ENCODE measurements around the gene ABHD16B.

The ABHD16B gene

DNA sequence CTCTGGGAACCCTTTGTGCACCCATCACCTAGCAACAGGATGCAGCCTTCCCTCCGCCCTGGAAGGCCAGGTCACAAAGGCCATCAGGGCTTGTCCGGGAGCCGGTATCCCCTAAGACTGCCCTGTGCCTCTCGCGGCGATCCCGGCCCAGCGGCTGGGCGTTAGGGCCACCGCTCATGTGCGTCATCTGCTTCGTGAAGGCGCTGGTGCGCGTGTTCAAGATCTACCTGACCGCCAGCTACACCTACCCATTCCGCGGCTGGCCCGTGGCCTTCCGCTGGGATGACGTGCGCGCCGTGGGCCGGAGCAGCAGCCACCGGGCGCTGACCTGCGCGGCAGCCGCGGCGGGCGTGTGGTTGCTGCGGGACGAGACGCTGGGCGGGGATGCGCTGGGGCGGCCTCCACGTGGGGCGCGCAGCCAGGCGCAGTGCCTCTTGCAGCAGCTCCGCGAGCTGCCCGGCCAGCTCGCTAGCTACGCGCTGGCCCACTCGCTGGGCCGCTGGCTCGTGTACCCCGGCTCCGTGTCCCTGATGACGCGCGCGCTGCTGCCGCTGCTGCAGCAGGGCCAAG lies at the start of gene ABHD16B:
TSS of gene ABHD16B (plus strand) at position 134 of the 570 bp plus-strand sequence. CDS start at position 177, 43 bp downstream.
- no peak for DNase-seq (ENCODE audit: low read depth in 2 of 2, low spot score in 1 of 2)

- DNase-seq (ENCODE audit: low read depth in 2 of 2, low spot score in 1 of 2) = no peak
Measured at GRCh38 chr20:63814891-63815614, 46.2 kb upstream of the ABHD16B start.

- no peak for DNase-seq (ENCODE audit: low read depth in 2 of 2, low spot score in 1 of 2)
Measured at GRCh38 chr20:63815615-63816253, 45.6 kb upstream of the ABHD16B start.

- DNase-seq (ENCODE audit: low read depth in 2 of 2, low spot score in 1 of 2) = no peak
Measured at GRCh38 chr20:63819224-63819921, 41.9 kb upstream of the ABHD16B start.

GRCh38 chr20:63821811-63822210 lies 39.5 kb upstream of the ABHD16B start:
- no peak for DNase-seq (ENCODE audit: low read depth in 2 of 2, low spot score in 1 of 2)

DNA sequence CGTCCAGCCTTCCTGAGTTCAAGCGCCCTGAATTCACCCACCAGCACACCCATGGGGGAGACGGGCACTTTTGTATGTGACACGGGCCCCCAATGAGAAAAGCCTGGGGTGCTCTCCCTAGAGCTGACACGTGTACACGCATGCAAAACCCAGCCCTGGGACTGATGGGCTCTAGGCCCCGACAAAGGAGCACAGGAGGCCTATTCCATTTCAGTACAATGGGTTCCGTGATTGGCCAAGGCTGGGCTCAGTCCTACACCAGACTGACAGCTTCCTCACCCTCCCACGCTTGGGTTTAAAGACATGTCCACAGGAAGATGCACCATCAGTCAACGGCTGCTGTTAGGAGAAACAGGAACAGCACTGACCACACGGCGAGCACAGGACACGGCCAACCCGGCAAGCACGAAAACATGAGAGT lies 39.0 kb upstream of the ABHD16B start:
- no peak for DNase-seq (ENCODE audit: low read depth in 2 of 2, low spot score in 1 of 2)

- DNase-seq (ENCODE audit: low read depth in 2 of 2, low spot score in 1 of 2) = no peak
Measured at GRCh38 chr20:63823691-63824311, 37.5 kb upstream of the ABHD16B start.

DNA sequence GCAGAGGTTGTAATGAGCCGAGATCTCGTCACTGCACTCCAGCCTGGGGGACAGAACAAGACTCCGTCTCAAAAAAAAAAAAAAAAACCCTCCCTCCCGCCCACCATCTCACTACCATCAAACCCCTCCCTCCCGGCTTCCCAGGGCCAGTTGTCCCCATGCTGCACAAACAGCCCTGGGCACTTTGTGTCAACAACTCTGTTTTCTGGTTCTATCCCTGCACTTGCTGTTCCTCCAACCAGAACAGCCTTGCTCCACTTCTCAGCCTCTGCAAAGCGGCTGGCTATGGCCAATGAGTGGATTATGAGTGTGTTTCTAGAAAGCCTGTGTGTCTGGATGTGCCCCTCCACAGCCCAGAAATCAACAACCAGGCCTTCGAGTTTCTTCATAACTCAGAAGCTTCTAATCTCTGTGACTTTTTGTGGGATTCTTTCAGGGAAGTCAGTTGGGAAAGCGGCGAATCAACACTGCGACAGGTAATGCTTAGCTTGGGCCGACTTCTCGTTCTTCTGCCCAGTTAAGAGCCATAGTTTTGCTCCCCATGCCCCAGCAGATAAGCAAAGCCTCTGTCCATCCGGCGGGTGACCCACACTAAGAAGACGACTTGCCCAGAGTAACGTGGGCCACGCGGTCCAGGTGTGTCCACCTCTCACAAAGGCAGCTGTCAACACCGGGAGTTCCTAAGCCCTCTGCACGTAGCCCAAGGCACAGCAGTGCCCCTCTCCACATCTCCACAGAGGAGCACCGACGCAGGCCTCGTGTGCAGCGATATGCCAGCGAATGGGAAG lies 35.8 kb upstream of the ABHD16B start:
- no peak for DNase-seq (ENCODE audit: low read depth in 2 of 2, low spot score in 1 of 2)

DNA sequence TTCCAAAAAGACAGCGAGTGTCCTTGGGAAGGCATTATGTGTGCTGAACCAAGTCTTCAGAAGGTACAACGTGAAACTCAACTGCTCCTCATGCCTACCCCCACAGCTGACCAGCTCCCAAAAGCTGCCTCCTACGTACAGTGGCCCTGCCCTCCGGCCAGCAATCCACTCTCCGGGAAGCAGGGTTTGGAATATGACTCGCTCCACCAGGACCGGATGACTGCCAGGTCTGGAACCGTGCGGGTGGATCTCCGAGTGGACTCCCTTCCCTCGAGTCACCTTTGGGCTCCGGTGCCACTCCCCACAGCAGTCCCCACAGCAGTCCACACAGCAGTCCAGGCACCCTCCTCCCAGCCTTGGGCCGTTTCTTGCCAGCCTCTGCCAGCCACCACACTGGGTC lies 34.5 kb upstream of the ABHD16B start:
- DNase-seq (ENCODE audit: low read depth in 2 of 2, low spot score in 1 of 2) = no peak

DNA sequence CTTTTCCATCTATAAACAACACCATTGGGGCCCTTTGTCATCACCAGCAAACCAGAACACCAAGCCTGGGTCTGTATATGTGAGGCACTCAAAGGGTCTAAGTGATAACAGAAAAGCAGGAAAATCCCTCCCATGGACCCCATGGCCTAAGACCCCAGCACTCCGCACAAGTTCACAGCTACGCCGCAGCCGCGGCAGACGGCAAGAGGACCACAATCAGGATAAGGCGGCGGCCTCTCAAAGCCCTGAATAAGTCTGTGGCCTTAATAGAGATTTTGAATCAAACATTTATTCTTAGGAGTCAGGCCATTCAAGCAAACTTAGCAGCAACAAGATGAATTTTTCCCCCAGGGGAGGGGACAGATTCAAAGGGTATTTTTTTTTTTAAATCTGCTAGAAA lies 33.2 kb upstream of the ABHD16B start:
- DNase-seq (ENCODE audit: low read depth in 2 of 2, low spot score in 1 of 2) = no peak

DNA sequence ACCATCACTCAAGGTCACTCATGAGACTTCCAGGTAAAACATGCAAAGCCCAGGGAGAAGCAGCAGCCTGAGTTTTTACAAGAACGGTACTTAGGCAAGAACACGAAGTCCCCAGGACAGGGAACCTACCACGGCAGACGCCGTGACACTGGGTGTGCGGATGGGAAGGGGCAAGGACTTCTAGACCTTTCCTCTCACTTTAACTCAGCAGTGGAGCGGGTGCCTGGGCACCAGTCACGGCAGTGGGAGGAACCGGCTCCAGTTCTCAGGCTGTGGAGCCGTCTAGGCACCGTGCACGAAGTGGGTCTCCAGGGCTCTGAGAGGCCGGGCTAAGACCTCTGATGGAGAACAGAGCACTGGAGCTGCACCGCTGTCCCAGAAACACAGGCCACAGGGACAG lies 32.8 kb upstream of the ABHD16B start:
- DNase-seq (ENCODE audit: low read depth in 2 of 2, low spot score in 1 of 2) = no peak

- DNase-seq (ENCODE audit: low read depth in 2 of 2, low spot score in 1 of 2) = no peak
Measured at GRCh38 chr20:63828951-63829350, 32.3 kb upstream of the ABHD16B start.

DNA sequence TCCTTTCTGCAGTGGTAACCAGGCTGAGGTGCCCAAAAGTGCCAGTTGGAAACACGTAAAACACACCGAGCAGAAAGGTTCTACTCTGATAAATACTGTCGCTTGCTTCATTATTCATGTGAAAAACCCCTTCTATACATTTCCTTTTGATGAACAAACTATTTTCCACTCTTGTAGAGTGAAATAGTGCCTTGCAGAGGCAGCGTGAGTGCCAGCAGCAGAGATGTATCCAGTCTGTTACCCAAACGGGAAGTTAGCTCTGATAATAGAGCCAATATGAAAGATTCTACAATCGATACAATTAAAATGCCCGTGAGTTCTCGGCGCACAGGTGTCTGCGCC lies 31.7 kb upstream of the ABHD16B start:
- no peak for DNase-seq (ENCODE audit: low read depth in 2 of 2, low spot score in 1 of 2)

DNA sequence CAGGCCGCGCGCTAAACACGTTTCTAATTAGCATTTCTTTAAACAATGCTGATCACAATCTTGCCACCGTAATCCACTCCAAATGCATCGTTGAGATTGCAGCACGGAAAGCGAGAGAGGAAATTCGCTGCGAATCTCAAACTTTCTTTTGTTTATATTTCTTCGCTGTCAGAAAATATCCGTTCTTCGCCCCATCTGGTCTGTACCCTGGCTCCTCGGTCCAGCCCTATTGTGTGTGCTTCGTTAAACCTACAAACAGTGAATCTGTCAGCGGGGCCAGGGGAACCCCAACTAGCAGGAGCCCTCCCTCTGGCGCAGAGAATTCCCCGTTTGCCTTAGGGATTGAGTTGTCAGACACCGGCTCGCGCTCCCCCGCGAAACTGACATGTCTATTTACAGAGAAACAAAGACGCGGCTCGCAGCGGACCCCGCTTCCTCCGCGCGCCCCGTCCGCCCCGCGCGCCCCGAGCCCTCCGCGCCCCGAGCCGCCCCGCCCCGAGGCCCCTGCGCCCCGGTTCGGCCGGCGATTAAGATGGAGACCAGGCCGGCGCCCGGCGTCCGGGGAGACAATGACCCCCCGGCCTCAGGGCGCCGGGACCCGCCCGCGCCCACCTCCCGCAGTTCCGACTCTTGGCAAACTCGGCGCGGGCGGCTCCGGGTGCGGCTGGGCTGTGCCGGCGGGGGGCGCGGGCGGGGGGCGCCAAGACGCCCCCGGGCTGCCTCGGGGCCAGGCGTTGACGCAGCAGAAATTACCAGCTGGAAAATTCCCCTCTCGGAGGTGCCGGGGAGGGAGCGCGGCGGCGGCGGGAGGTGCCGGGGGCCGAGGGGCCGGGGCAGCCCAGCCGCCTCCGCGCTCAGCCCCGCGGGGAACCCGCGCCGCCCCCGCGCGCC lies 31.1 kb upstream of the ABHD16B start:
- DNase-seq (ENCODE audit: low read depth in 2 of 2, low spot score in 1 of 2) = no peak

- no peak for DNase-seq (ENCODE audit: low read depth in 2 of 2, low spot score in 1 of 2)
Measured at GRCh38 chr20:63830841-63831588, 30.3 kb upstream of the ABHD16B start, which contains the start of gene ZBTB46. TSS of gene ZBTB46 (minus strand) at chr20:63831264. CDS start at chr20:63790757, 40,507 bp downstream.

DNA sequence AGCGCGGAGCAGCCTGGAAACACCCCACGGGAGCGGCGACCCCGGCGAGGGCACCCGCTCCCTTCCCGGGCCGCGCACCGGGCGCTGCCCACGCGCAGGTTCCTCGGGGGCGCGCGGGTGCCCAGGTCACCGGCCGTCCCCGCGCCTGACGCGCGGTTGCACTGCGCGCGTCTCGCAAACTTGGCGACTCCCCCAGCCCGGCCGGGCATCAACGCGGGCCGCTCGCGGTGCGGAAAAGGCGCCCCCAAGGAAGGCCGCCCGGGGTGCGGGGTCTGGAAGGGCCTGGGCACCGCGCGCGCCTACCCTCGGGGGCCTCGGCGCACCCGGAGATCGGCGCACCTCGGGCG lies 29.7 kb upstream of the ABHD16B start:
- DNase-seq (ENCODE audit: low read depth in 2 of 2, low spot score in 1 of 2) = no peak

DNA sequence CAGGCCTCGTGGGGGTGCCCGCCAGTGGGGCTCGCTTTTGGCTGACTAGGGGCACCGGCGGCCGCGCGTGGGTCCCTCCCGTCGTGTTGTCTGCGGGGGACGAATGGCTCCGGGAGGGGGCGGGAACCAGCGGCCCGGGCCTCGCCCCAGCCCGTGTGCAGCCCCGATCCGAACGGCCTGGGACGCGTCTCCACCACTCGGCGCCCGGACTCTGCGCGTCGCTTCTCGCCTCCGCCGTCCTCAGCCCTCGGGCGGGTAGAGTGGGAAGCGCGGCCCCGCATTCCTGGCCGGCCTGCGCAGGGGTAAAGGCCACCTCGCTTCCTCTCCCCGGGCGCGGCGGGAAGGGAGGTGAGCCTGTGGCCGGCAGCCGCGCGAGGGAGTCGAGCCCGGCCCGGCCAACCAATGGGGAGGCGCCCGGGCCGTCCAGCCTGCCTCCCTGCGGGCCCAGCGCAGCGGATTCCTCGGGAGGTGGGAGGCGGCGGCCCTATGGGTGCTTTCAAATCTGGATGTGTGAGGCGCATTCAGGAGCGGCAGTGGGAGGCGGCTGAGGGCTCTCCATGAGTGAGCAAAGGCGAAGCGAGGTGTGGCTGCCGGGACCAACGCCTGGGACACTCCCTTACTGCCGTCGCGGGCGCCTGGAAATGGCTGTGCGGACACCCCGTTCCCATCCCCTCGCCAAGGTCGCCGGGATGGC lies 29.2 kb upstream of the ABHD16B start:
- no peak for DNase-seq (ENCODE audit: low read depth in 2 of 2, low spot score in 1 of 2)

- DNase-seq (ENCODE audit: low read depth in 2 of 2, low spot score in 1 of 2) = no peak
Measured at GRCh38 chr20:63833776-63834490, 27.4 kb upstream of the ABHD16B start.
